Non-pigmented ciliary epithelial cell (primary cell): ENCODE measurements around the gene GGT1.
A peak's percentile ranks its signal among the peaks of the same experiment; 100 is the strongest.
"Not testable (repeated sequence)": the region's sequence is repeated elsewhere in the genome, so short reads cannot be mapped to it uniquely, and the experiment has no call there.

Experiments
- DNase-seq: peaks from one replicate; pipeline ENCODE4 v3.0.0-alpha.2; 2010; ENCODE audit warnings: low read depth

Gene GGT1

GRCh38 chr22:24602847-24603769 is at the start of gene GGT1:
Gene GGT1, plus strand, starts transcription at chr22:24603193. Its CDS starts 7,889 bp downstream, at chr22:24611082.
- not testable (repeated sequence) for DNase-seq

GRCh38 chr22:24553597-24554312 is 49.2 kb upstream of the GGT1 start:
- no peak for DNase-seq

- no peak for DNase-seq
Measured at GRCh38 chr22:24554313-24555164, 48.5 kb upstream of the GGT1 start, which contains the start of gene GUCD1. Gene GUCD1, minus strand, starts transcription at chr22:24555138. Its CDS starts 147 bp downstream, at chr22:24554991.

- DNase-seq: peak; percentile 92
Measured at GRCh38 chr22:24555165-24556039, 47.6 kb upstream of the GGT1 start, which contains the start of gene SNRPD3. Gene SNRPD3, plus strand, starts transcription at chr22:24555999. Its CDS starts 1,676 bp downstream, at chr22:24557675.

GRCh38 chr22:24559471-24559870 is 43.5 kb upstream of the GGT1 start:
- no peak for DNase-seq

GRCh38 chr22:24563246-24563645 is 39.7 kb upstream of the GGT1 start:
- DNase-seq: no peak

GRCh38 chr22:24564376-24565058 is 38.5 kb upstream of the GGT1 start:
- no peak for DNase-seq

- DNase-seq: no peak
Measured at GRCh38 chr22:24565077-24565476, 37.9 kb upstream of the GGT1 start.

- DNase-seq: no peak
Measured at GRCh38 chr22:24566899-24567511, 36.0 kb upstream of the GGT1 start.

- no peak for DNase-seq
Measured at GRCh38 chr22:24567668-24568067, 35.3 kb upstream of the GGT1 start.

GRCh38 chr22:24571266-24571665 is 31.7 kb upstream of the GGT1 start:
- no peak for DNase-seq

GRCh38 chr22:24576778-24577177 is 26.2 kb upstream of the GGT1 start:
- DNase-seq: no peak

- no peak for DNase-seq
Measured at GRCh38 chr22:24578355-24579257, 24.4 kb upstream of the GGT1 start.

GRCh38 chr22:24579258-24579601 is 23.8 kb upstream of the GGT1 start:
- no peak for DNase-seq

GRCh38 chr22:24580276-24580675 is 22.7 kb upstream of the GGT1 start:
- DNase-seq: peak; percentile 46

GRCh38 chr22:24582056-24582814 is 20.8 kb upstream of the GGT1 start:
- no peak for DNase-seq

- no peak for DNase-seq
Measured at GRCh38 chr22:24583221-24584165, 19.5 kb upstream of the GGT1 start.
